WTC11 (cell line): ENCODE measurements around the gene SYT13. TPM values are rescaled to one million over a fixed set of nuclear protein-coding genes. Genes with fewer than 3 reads are reported as not detected.
A peak's percentile ranks its signal among the peaks of the same experiment; 100 is the strongest.

Source experiments
- ATAC-seq: fragments of 200-7000 bp; cut with Tn5 transposase; 2 replicates; pipeline ENCODE4 v1.10.0; 2021; ENCODE audit warnings: mild to moderate bottlenecking, moderate library complexity
- CTCF ChIA-PET: fragments of 300-600 bp; sonication (Branson Sonifier 250); formaldehyde crosslinking; loops from one replicate; lab custom pipeline; 2021; ENCODE audit warnings: antibody characterized with exemption; lab: Charles Lee
- POLR2A ChIA-PET: fragments of 350-600 bp; sonication (Branson Sonifier 250); formaldehyde crosslinking; loops from one replicate; lab custom pipeline; 2021; ENCODE audit warnings: antibody characterized with exemption; lab: Charles Lee
- DNase-seq: peaks from one replicate; pipeline ENCODE4 v3.0.0; 2021; ENCODE audit warnings: low spot score
- H3K27ac Mint-ChIP-seq: 2 replicates; pipeline ENCODE4 v1.8.0; 2021; ENCODE audit warnings: mixed read lengths
- H3K27me3 Mint-ChIP-seq: 2 replicates; pipeline ENCODE4 v1.8.0; 2021; ENCODE audit warnings: low read depth, mild to moderate bottlenecking, moderate library complexity, mixed read lengths
- H3K36me3 Mint-ChIP-seq: 2 replicates; pipeline ENCODE4 v1.8.0; 2021; ENCODE audit warnings: mixed read lengths
- H3K4me1 Mint-ChIP-seq: 2 replicates; pipeline ENCODE4 v1.8.0; 2022; ENCODE audit warnings: mixed read lengths
- H3K4me3 Mint-ChIP-seq: 2 replicates; pipeline ENCODE4 v1.8.0; 2021; ENCODE audit warnings: mild to moderate bottlenecking, moderate library complexity, mixed read lengths
- H3K9me3 Mint-ChIP-seq: 2 replicates; pipeline ENCODE4 v1.8.0; 2021; ENCODE audit warnings: mixed read lengths
- AFF4 ChIP-seq: sonication (generic); formaldehyde crosslinking; IDR thresholded peaks from 2 replicates; pipeline ENCODE4 v1.8.1; 2023; ENCODE audit warnings: mild to moderate bottlenecking, missing genetic modification reagents, borderline replicate concordance
- ATF1 ChIP-seq: sonication (generic); formaldehyde crosslinking; IDR thresholded peaks from 2 replicates; pipeline ENCODE4 v1.8.1; 2023; ENCODE audit warnings: mild to moderate bottlenecking, moderate library complexity, missing genetic modification reagents
- ERG ChIP-seq: fragments of 250-450 bp; sonication (Bioruptor Pico); IDR thresholded peaks from 2 replicates; pipeline ENCODE4 v1.8.0; 2021; ENCODE audit warnings: mild to moderate bottlenecking
- FOXJ3 ChIP-seq: sonication (generic); formaldehyde crosslinking; IDR thresholded peaks from 2 replicates; pipeline ENCODE4 v1.9.0; 2021; ENCODE audit warnings: missing genetic modification reagents, mild to moderate bottlenecking, borderline replicate concordance
- FOXK1 ChIP-seq: sonication (generic); formaldehyde crosslinking; IDR thresholded peaks from 2 replicates; pipeline ENCODE4 v1.8.0; 2022; ENCODE audit warnings: mild to moderate bottlenecking, moderate library complexity, missing genetic modification reagents
- IRF2 ChIP-seq: sonication (generic); formaldehyde crosslinking; IDR thresholded peaks from 2 replicates; pipeline ENCODE4 v1.8.0; 2022; ENCODE audit warnings: low read depth, missing genetic modification reagents, borderline replicate concordance
- MAX ChIP-seq: sonication (generic); formaldehyde crosslinking; IDR thresholded peaks from 2 replicates; pipeline ENCODE4 v1.8.0; 2022; ENCODE audit warnings: mild to moderate bottlenecking, missing genetic modification reagents
- NFATC4 ChIP-seq: fragments of 250-450 bp; sonication (Bioruptor Pico); IDR thresholded peaks from 2 replicates; pipeline ENCODE4 v1.9.0; 2021; ENCODE audit warnings: mild to moderate bottlenecking
- NR3C1 ChIP-seq: sonication (generic); formaldehyde crosslinking; conservative IDR thresholded peaks from 2 replicates; pipeline ENCODE4 v1.8.1; 2023; ENCODE audit warnings: low read depth, mild to moderate bottlenecking, missing genetic modification reagents
- SP1 ChIP-seq: sonication (generic); formaldehyde crosslinking; conservative IDR thresholded peaks from 2 replicates; pipeline ENCODE4 v1.8.1; 2022; ENCODE audit warnings: missing genetic modification reagents
- STAT6 ChIP-seq: sonication (generic); formaldehyde crosslinking; conservative IDR thresholded peaks from 2 replicates; pipeline ENCODE4 v1.8.1; 2023; ENCODE audit warnings: mild to moderate bottlenecking, low read depth, missing genetic modification reagents, moderate library complexity
- ZNF219 ChIP-seq: sonication (generic); formaldehyde crosslinking; IDR thresholded peaks from 2 replicates; pipeline ENCODE4 v1.8.0; 2023; ENCODE audit warnings: missing genetic modification reagents, mild to moderate bottlenecking, borderline replicate concordance
- ZNF423 ChIP-seq: fragments of 250-450 bp; sonication (Bioruptor Pico); IDR thresholded peaks from 2 replicates; pipeline ENCODE4 v2.1.2; 2022; ENCODE audit warnings: mild to moderate bottlenecking, moderate library complexity
- total RNA-seq: library from RNA; stranded (reverse); gene quantifications from 3 replicates; pipeline ENCODE4 v1.2.3, GENCODE V29; 2021
- TF ChIP-seq, protein P1 (sequence below): sonication (generic); formaldehyde crosslinking; IDR thresholded peaks from 2 replicates; pipeline ENCODE4 v1.8.0; 2023; ENCODE audit warnings: missing genetic modification reagents
- TF ChIP-seq, protein P2 (sequence below): fragments of 200-600 bp; IDR thresholded peaks from 2 replicates; pipeline ENCODE4 v1.8.0; 2022; ENCODE audit warnings: antibody characterized with exemption
- TF ChIP-seq, protein P3 (sequence below): sonication (generic); formaldehyde crosslinking; IDR thresholded peaks from 2 replicates; pipeline ENCODE4 v1.8.1; 2023; ENCODE audit warnings: mild to moderate bottlenecking, missing genetic modification reagents, moderate library complexity
- TF ChIP-seq, protein P4 (sequence below): sonication (generic); formaldehyde crosslinking; IDR thresholded peaks from 2 replicates; pipeline ENCODE4 v1.8.1; 2023; ENCODE audit warnings: mild to moderate bottlenecking, moderate library complexity, missing genetic modification reagents
- TF ChIP-seq, protein P5 (sequence below): sonication (generic); formaldehyde crosslinking; IDR thresholded peaks from 2 replicates; pipeline ENCODE4 v1.8.0; 2022; ENCODE audit warnings: mild to moderate bottlenecking, missing genetic modification reagents

The SYT13 gene
- total RNA-seq, 1 experiment from 2014 or later: 10.8 TPM

DNA sequence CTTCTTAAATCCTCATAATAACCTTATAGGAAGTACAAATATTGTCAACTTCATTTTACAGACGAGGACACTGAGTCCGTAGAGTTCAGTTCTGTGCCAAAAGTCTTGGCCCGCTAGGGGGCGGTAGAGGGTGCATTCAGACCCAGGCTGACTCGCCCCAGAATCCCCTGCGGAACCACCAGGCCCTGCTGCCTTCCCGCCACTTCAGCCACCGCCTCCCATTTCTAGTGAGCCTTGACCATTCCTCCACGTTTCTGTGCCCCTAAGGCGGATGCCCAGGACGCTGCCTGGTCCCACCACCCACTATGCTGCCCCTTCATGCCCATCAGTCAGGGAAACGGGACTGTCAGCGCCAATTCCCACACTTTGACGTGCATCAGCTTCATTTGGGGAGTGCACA lies 19.1 kb downstream of the SYT13 start (continued):
- TF ChIP-seq, protein P1, sequence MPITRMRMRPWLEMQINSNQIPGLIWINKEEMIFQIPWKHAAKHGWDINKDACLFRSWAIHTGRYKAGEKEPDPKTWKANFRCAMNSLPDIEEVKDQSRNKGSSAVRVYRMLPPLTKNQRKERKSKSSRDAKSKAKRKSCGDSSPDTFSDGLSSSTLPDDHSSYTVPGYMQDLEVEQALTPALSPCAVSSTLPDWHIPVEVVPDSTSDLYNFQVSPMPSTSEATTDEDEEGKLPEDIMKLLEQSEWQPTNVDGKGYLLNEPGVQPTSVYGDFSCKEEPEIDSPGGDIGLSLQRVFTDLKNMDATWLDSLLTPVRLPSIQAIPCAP (CRISPR knock-in tag): no peak
- TF ChIP-seq SP1 (CRISPR knock-in tag): no peak; the same call in 1 of the 2 replicates
- TF ChIP-seq, protein P2, sequence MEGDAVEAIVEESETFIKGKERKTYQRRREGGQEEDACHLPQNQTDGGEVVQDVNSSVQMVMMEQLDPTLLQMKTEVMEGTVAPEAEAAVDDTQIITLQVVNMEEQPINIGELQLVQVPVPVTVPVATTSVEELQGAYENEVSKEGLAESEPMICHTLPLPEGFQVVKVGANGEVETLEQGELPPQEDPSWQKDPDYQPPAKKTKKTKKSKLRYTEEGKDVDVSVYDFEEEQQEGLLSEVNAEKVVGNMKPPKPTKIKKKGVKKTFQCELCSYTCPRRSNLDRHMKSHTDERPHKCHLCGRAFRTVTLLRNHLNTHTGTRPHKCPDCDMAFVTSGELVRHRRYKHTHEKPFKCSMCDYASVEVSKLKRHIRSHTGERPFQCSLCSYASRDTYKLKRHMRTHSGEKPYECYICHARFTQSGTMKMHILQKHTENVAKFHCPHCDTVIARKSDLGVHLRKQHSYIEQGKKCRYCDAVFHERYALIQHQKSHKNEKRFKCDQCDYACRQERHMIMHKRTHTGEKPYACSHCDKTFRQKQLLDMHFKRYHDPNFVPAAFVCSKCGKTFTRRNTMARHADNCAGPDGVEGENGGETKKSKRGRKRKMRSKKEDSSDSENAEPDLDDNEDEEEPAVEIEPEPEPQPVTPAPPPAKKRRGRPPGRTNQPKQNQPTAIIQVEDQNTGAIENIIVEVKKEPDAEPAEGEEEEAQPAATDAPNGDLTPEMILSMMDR: peak; percentile 87
- peak; percentile 83 for TF ChIP-seq MAX (CRISPR knock-in tag)
- no peak for TF ChIP-seq ZNF423
- TF ChIP-seq, protein P3, sequence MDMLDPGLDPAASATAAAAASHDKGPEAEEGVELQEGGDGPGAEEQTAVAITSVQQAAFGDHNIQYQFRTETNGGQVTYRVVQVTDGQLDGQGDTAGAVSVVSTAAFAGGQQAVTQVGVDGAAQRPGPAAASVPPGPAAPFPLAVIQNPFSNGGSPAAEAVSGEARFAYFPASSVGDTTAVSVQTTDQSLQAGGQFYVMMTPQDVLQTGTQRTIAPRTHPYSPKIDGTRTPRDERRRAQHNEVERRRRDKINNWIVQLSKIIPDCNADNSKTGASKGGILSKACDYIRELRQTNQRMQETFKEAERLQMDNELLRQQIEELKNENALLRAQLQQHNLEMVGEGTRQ: no peak
- TF ChIP-seq FOXK1: no peak
- TF ChIP-seq ERG (CRISPR knock-in tag): no peak
- TF ChIP-seq NFATC4: no peak
- TF ChIP-seq NR3C1: no peak

DNA sequence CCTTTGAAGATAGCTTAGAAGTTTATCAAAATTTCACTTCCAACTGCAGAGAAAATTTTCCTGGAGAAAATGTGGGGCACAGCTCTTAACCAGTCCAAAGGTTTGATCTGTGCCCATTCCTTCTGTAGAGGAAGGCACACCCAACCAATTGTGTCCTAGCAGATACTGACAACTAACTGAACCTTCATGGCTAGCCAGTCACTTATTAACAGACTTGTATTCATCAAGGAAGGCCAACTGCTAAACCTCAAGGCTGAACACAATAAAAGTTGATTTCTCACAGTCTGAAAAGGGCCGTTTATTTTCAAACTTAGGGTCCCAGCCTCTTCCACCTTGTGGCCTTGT lies 19.5 kb downstream of the SYT13 start:
- H3K4me1 Mint-ChIP-seq: no peaks in the 10 kb centered on the region
- H3K27me3 Mint-ChIP-seq: peaks cover 19% of the 10 kb centered on the region
- ATAC-seq: no peak
- no peak for TF ChIP-seq STAT6
- TF ChIP-seq ATF1 (CRISPR knock-in tag): no peak
- TF ChIP-seq AFF4 (CRISPR knock-in tag): no peak
- TF ChIP-seq, protein P4, sequence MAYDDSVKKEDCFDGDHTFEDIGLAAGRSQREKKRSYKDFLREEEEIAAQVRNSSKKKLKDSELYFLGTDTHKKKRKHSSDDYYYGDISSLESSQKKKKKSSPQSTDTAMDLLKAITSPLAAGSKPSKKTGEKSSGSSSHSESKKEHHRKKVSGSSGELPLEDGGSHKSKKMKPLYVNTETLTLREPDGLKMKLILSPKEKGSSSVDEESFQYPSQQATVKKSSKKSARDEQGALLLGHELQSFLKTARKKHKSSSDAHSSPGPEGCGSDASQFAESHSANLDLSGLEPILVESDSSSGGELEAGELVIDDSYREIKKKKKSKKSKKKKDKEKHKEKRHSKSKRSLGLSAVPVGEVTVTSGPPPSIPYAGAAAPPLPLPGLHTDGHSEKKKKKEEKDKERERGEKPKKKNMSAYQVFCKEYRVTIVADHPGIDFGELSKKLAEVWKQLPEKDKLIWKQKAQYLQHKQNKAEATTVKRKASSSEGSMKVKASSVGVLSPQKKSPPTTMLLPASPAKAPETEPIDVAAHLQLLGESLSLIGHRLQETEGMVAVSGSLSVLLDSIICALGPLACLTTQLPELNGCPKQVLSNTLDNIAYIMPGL (CRISPR knock-in tag): no peak
- TF ChIP-seq, protein P5, sequence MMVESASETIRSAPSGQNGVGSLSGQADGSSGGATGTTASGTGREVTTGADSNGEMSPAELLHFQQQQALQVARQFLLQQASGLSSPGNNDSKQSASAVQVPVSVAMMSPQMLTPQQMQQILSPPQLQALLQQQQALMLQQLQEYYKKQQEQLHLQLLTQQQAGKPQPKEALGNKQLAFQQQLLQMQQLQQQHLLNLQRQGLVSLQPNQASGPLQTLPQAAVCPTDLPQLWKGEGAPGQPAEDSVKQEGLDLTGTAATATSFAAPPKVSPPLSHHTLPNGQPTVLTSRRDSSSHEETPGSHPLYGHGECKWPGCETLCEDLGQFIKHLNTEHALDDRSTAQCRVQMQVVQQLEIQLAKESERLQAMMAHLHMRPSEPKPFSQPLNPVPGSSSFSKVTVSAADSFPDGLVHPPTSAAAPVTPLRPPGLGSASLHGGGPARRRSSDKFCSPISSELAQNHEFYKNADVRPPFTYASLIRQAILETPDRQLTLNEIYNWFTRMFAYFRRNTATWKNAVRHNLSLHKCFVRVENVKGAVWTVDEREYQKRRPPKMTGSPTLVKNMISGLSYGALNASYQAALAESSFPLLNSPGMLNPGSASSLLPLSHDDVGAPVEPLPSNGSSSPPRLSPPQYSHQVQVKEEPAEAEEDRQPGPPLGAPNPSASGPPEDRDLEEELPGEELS (CRISPR knock-in tag): no peak
- no peak for TF ChIP-seq ZNF219 (CRISPR knock-in tag)
- TF ChIP-seq IRF2: no peak
- TF ChIP-seq, protein P3: no peak
- TF ChIP-seq FOXJ3 (CRISPR knock-in tag): no peak
- ChIA-PET POLR2A (no interaction called here), CTCF (interaction anchor here (0.9 to 4.5 kb wide), 7 partner anchors 14 to 83 kb away, joined by 3 to 28 read pairs (median 4); partner anchors contain the start of gene SYT13)
- H3K27ac Mint-ChIP-seq: no peak overlapping the region
- no peak overlapping the region for H3K4me3 Mint-ChIP-seq
- DNase-seq: no peak
- peaks cover 4% of the 10 kb centered on the region; the same call in 1 of the 2 replicates for H3K9me3 Mint-ChIP-seq
- H3K36me3 Mint-ChIP-seq: no peaks in the 10 kb centered on the region
